ENCODE measurements around the gene BMP10.

- TF ChIP-seq EZH2 (IDR thresholded peaks at IDR 0.05; ENCODE audit: low read length, unreplicated experiment) (no peak), CTCF (conservative IDR thresholded peaks at IDR 0.05; ENCODE audit: low read depth, low read length) (no peak), EZH2phosphoT487 (IDR thresholded peaks at IDR 0.05; ENCODE audit: borderline replicate concordance, low read length) (no peak)
These were observed 33.3 kb downstream of the BMP10 start for GRCh38 chr2:68837861-68838341.

All from PC-3 (cell line).